ENCODE data around the gene HACD2.

The HACD2 gene

DNA sequence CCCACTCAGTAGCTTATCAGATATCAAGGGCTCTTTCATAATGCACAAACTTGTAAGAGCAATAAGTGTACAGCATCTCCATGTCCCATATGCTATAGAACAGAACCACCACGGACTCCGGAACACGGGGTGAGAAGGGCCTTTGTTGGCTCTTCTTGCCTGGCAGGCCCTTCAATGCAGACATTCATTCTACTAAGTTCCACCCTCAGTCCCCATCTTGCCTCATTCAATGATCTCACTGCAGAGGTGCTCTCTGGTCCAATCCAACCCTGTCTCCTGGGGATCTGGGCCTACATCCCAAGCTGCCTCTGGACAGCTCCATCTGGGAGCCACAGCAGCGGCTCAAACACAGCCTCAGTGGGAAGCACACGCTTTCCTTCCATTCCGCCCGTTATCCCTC, 16.8 kb downstream of the HACD2 start:
- DNase-seq: no peak

DNA sequence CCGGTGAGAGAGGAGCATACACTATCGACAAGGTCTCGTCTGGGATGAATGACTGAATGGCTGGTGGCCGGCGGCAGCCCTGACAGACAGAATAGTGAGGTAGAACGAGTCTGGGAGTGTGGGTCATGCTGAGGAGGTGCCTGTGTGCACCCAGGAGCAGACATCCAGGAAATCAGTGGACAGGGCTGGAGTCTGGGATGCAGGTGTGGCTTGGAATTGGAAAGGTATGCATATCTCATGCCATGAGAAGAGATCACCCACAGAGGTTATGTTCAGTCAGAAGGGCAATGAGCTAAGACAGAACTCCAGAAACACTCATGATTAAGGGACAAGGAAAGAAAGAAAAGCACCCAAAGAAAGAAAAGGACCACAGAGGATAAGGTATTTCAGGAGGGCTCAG, 20.8 kb downstream of the HACD2 start:
- no peak for DNase-seq

DNA sequence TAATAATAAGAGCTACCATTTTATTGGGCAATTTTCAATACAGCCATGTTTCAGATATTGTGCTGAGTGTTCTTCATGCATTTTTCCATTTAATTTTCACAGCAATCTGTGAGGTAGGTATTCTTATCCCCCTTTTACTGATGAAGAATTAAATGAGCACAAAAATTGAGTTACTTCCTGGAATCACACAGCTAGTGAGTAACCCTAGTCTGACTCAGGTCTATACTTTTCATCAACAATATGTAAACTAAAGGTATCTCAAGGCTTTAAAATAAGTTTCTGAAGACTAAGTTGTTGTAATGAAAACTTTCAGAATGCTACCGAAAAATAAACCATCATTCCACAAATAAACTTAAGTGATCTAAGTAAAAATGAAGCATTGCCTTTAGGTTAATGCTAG, 22.3 kb downstream of the HACD2 start:
- DNase-seq: no peak

DNA sequence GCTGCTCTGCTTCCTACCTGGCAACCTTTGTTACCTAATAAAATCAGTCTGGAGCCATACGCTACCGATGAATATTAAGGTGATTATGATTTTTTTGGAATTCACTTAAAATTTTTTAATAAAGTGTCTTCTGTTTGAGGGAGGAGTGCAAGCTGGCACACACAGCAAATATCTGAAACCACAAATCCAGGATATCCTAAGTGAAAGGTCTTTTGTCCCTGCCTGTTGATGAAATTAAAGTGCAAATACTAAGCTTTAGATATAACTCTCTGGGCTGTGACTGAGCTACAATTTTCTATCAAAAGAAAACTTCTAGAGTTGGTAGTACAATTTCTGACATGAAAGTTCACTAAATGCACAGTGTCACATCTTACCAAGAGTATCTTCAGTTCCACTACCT, 23.7 kb downstream of the HACD2 start:
- no peak for DNase-seq

DNA sequence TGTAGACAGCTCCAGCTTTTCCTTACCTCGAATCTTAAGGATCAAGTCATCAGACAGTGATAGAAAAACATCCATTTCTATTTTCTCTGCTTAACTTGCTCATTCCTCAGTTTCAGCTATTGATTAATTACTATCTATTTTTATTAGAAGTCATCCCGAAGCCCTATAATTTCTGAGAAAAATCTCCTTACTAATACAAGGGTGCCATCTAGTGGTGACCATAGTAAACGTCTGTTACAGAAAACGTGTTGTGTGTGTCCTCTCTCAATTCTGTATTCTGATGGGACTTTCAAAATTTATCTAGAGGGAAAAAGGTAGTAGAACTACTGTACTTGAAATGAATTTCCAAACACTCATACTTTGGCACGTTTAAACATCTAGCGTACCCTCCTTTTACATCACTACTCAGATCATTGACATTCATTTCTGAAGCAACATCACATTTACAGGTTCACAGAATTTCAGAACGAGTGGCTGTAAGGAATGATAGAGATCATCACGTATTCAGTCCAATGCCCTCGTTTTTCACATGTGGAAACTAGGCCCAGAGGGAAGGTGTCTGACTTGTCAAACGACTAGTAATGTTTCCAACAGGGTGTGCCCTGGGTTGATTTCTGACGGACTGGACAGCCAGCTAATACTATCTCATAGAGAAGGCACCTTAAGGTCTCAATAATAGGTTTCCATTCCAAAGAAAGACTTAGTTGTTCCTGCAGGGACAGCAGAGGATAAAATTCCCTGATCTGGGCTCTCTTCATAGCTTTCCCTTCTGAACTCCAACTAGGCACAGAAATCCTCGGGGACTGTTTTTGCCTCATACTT, 25.6 kb downstream of the HACD2 start:
- DNase-seq: peak; percentile 44

DNA sequence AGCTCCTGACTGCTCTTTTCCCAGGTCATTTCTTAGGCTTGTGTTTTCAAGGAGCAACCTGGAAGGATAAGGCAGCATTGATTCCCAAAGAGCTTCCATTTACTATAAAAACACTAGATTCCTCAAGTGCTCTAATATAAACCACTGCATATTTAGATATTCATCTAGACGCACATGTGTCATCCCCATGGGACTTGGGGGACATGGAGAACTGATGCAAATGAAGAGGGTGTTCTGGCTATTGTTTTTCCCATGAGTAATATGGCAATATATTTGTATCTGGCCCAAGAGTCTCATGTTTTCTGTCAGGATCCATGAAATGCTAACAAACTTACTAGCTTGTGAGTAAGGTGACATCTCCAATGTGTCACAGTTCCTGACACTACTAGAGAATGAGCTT, 31.3 kb downstream of the HACD2 start:
- no peak for DNase-seq

DNA sequence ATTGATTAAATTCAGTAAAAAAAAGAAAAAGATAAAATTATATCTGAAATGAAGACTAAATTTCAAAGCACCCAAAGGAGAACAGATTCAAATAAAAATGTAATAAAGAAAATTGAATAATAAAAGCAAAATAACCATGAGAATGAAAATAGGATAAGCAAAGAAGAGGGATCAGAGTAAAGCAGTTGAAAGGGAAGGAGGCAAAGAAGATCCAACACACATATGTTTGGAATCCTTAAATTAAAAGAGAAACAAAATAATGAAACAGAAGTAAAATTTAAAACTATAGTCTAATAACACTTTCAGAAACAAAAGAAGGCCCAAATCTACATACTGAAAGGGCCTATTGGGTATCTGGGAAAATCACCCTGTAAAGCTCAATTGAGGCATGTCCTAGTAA, 32.1 kb downstream of the HACD2 start:
- DNase-seq: no peak

DNA sequence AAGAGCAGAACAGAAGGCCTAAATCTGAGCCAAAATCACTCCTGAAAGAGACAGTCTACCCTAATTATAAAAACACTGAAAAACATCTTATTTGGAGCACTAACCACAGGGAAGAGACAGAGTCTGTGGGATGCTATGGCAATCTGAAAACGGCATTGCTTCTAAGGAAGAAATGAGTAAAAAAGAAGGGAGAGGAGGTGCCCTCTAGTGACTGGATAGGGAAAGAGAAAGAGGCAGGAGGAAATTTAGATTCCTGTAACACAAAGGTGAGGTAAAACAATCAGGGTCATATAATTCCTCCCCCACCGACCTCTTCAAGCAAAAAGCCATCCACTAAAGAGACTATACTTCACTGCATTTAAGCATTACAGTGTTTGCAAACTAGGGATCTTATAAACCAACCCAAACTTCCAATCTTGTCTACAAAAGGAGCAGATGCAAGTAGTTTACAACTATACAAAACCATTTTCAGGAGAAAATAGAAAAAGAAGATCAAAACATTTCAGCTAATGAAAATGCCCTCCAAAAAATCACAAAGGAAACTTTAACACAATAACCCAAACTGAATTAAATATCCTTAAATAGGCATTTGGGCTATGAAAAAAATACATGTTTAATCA, 32.6 kb downstream of the HACD2 start:
- DNase-seq: peak; percentile 5

DNA sequence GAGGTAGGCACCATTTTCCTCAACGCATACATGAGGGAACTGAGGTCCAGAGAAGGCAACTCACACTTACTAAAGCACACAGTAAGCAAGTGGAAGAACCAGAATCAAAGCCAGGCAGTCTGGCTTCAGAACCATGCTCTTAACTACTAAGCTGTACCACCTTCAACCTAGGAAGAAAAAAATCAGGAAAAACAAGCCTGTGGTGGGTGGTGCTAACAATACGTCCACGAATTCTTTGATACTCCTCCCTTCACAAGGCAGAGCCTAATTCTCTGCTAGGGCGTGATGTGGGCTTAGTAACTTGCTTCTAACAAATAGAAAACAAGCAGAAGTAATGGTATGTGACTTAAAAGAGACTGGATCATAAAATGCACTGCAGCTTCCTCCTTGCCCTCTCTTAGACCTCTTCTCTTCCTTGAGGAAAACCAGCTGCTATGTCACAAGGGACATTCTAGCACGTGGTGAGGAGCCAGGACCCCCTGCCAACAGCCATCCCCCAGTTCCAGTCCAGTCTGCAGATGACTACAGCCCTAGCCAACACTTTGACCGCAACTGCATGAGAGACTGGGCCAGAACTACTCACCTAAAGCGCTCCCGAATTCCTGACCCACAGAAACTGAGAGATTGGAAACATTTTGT, 36.9 kb downstream of the HACD2 start:
- no peak for DNase-seq

DNA sequence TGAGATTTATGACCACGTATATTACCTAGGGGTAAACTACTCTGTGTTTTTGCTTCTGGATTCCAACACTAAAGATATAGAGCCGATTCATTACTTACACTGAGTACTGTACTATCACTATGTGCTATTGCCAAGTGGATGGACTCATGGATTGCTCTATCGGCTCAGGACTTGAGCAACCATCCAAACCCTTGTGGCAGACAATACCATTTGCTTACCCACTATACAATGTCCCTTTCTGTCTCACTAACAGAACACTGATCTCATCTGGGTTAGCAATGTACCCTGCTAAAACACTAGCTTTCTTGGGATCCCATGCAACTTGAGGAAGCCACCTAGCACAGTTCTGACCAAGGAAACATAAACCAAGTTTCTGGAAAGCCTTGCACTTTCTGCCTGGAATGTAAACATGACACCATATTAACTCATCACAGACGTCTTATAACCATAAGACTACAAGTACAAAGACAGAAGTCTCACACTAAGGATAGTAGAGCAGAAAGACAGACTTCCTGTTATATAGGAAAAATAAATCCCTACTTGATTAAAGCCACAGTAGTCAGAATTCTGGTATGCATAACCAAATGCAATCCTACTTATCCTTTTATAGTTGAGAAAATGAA, 38.6 kb downstream of the HACD2 start:
- no peak for DNase-seq

DNA sequence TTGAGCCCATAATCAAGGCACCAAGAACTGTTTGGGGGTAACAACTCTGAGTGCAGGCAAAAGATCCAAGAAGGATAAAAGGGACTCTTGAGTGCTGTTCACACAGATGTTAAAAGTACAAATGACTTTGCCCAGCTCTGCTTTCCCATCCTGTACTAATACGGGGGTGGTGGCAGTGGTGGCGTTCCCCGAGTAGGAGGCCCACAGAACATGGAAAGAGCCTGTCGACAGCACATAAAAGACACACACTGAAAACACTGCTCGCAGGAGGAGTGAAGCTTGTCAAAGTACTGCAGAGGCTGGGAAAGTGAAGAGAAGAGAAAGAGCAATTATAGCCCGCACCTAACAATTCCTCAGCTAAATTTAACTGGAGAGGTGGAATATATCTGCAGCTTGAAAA, 40.9 kb downstream of the HACD2 start:
- DNase-seq: no peak

DNA sequence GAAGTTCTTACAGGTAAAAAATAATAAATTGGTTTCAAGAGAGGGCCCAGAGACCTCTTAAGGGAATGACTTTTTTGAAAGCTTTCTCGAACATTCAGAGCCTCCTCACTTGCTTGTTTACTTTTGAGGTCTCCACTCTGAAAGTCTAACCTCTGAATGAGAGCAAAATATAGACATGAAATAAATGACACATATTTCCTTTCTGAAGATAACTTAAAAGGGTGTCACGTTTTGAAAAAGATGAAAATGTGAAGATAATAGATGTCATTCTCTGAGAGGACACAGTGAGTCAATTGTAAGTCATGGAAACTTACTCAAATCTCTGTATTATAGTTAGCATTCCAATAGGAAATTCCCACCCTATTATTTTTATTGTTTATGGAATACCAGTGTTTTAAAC, 44.6 kb downstream of the HACD2 start:
- no peak for DNase-seq

DNA sequence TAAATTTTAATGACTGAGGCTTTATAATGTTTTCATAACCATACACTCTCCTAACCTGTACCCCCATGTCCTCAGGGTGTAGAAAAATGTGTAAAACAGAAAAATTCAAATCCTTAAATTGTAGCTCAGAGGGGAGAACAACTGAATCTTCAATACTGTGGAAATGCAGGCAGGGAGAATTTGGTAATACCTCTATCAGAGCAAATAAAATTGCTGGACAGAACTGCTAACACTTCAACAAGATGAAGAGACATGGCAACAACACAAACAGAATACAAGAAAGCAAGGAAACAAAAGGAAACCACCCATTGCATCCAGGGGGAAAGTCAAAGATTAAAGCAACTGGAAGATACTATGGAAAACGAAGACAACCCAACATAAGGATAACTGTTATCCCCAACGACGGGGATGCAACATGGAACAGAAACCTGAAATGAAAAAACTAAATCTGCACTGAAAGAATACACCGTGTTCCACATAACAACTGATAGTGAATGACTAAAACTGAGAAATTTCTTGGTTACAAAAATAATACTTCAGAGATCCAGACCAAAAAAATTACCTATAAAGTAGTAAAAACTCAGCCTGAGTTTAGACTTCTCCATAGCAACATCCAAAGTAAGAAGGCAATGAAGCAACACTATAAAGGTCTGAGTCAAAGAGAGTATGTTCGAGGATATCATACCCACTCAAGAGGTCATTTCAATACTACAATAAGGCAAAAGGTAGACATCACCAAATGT, 48.5 kb downstream of the HACD2 start:
- no peak for DNase-seq

DNA sequence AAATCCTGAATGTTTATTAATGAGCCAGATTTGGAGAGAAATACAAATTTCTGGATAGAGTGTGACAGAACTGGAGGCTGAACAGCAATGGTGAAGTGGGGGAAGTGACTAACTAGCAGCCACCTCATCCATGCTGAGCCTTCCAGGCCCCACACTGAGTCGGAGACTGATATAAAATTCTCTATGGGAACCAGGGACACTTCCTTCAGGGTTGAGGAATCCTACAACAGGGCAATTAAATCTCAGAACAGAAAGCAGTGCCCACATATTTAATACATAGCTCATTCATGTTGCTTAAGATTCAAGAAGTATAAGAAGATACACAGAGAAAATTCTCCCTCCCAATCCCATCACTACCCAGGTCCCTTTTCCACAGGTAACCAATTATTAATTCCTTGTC, 49.3 kb downstream of the HACD2 start:
- no peak for DNase-seq

DNA sequence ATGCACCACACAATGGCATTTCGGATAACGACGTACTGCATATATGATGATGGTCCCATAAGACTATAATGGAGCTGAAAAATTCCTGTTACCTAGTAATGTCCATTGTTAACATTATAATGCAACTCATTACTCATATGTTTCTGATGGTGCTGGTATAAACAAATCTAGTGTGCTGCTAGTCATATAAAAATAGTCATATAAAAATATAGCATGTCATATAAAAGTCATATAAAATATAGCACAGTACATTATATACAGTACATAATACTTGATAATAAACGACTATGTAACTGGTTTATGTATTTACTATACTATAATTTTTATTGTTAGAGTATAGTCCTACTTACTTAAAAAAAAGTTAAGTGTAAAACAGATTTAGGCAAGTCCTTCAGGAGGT, 50.6 kb downstream of the HACD2 start:
- DNase-seq: no peak

DNA sequence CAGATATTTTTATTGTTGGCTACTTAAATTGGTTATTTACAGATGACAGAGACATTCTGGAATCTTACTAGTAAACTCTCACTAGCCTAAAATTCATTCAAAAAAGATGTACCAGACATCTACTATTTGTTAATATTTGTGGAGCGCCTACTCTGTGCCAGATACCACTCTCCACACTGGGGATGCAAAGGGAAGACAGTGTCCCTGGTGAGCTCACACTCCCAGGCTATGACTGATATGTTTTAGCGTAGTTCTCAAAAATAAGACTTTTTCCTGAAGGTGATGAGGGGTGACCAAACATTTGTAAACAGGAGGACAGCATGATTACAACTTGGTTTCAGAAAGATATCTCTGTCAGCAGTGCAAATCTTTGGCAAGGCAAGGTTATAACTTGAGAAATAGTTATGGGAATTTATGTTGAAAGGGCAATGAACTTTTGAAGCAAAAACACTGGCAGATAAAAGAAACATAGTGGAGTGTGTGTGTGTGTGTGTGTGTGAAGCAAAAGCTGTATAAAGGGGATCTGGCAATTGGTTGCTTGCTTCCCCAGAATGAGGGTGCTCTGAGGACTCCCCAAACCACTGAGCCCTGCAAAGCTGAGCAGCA, 51.2 kb downstream of the HACD2 start:
- DNase-seq: no peak

DNA sequence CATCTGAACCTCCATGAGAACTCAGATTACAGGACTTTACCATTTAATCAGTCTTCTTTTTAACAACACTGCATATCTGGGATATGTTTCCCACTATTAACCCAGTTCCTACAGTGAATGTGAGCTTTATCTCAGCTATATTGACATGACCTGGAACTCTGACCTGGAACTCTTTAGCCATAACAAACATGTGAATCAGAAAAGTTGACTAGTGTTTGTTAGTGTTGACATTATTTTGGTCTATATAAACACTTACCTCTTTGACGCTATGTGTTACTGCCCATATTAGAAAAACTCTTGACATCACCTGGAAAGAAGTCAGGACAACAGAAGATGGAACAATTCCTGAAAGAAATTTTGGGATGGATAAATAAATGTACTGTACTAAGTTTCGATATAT, 56.7 kb downstream of the HACD2 start:
- DNase-seq: no peak

DNA sequence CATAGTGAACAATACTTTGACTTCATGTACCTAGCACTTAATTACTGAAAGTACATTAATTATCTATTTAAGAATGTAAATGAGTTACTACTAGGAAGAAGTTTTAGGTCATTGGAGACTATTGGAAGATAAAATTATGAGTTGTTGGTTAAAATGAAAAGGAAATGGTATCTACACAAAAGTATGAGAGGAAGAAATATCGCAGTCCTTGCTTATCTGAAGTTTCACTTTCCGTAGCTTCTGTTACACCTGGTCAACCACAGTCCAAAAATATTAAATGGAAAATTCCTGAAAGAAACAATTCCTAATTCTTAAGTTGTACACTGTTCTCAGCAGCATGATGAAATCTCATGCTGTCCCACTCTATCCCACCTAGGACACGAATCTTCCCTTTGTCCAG, 57.8 kb downstream of the HACD2 start:
- DNase-seq: no peak

DNA sequence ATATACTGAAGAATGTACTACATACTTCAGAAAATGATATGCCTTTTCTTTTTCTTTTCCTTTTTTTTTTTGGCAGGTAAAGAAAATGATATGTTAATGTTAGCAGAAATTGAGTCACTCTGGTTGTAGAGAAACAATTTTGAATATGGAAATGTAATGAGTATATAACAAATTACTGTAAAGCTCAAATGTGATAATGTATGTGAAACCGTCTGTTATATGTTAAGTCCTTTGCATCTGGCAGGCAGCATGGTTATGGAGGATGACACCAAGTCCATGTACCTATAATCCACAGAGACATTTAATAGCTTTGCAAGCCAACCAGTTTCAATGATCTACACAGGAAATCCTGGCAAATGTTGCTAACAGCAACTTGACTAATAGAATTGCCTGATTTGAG, 58.4 kb downstream of the HACD2 start:
- no peak for DNase-seq

DNA sequence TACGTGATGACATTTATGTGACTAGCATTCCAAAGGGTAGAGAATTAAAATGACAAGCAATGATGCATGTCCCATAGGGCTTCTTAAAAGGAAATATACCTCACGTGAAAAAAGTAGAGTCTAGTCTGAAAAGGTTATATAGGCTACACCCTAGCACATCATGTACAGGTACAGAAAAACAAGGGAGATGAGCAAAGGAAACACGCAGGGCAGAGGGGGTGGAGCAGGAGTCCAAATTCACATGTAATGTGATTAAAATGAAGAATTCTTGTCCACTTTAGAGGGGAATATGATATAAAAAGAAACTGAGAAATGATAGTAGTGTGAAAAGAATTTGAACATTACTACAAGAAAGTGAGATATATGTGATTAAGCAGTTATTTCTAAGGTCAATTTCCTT, 59.4 kb downstream of the HACD2 start:
- DNase-seq: no peak

DNA sequence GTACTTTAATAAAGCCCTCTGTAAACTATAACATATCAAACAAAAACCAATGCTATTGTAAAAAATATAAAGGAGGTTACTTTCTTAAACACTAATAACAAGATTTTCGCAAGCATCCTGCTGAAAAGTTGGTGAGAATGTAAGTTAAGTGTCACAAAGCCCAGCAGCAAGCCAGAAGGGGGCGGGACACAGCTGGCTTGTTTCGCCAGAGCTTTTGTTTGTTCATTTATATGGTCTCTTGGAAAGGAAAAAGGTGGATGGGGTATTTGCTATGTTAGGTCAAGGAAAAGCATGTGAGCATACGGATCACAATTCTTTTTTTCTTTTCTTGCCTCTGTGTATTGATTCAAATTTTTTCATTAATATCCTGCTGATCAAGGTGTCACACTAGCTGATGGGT, 59.9 kb downstream of the HACD2 start:
- no peak for DNase-seq

DNA sequence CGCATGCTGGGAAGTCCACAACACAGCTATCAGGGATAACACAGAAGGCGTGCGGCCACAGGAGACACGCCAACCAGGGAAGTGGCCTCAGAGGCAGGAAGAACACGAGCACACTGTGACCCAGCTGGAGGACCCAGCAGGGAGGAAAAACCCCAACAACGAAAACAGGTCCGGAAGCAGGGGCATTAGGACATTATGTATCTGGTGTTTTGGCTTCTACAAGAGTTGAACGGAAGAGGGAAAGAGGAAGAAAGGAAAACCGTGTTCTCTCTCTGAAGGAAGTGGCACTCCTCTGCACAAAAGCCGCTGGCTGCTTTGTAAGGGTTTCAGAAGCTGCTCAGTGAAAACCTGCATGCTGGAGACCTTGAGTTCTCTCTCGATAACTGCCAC, 61.8 kb downstream of the HACD2 start:
- peak; percentile 22 for DNase-seq
